SW 1271 (cell line): Measurements from ENCODE around the gene BMP8A.
"Not testable (repeated sequence)": the region's sequence is repeated elsewhere in the genome, so short reads cannot be mapped to it uniquely, and the experiment has no call there.

Experiments
- DNase-seq, 2 experiments: peaks; one replicate each; lab custom pipeline; 2025; lab: John Stamatoyannopoulos, UW

The BMP8A gene

GRCh38 chr1:39527190-39527579 lies 35.7 kb downstream of the BMP8A start:
- not testable (repeated sequence) for DNase-seq

GRCh38 chr1:39528082-39528481 lies 36.6 kb downstream of the BMP8A start:
- no peak for DNase-seq

- no peak for DNase-seq
Measured at GRCh38 chr1:39529901-39530535, 38.6 kb downstream of the BMP8A start.

GRCh38 chr1:39531526-39531925 lies 40.1 kb downstream of the BMP8A start:
- no peak for DNase-seq

GRCh38 chr1:39533442-39533841 lies 42.0 kb downstream of the BMP8A start:
- no peak for DNase-seq

- no peak for DNase-seq
Measured at GRCh38 chr1:39538531-39539251, 47.3 kb downstream of the BMP8A start.

- DNase-seq, result peak; percentile 17 to 72
Measured at GRCh38 chr1:39539252-39539790, 47.9 kb downstream of the BMP8A start.

- DNase-seq, result no peak
Measured at GRCh38 chr1:39540504-39541031, 49.1 kb downstream of the BMP8A start.

- DNase-seq, result no peak
Measured at GRCh38 chr1:39542924-39543323, 51.5 kb downstream of the BMP8A start.

GRCh38 chr1:39544327-39544726 lies 52.9 kb downstream of the BMP8A start:
- no peak for DNase-seq

GRCh38 chr1:39545531-39545930 lies 54.1 kb downstream of the BMP8A start:
- no peak for DNase-seq

GRCh38 chr1:39554277-39554676 lies 62.8 kb downstream of the BMP8A start:
- DNase-seq, result no peak

GRCh38 chr1:39561279-39561678 lies 69.8 kb downstream of the BMP8A start:
- no peak for DNase-seq

- no peak for DNase-seq
Measured at GRCh38 chr1:39562886-39563285, 71.5 kb downstream of the BMP8A start.

- no peak for DNase-seq
Measured at GRCh38 chr1:39563669-39564068, 72.2 kb downstream of the BMP8A start.

GRCh38 chr1:39564340-39564739 lies 72.9 kb downstream of the BMP8A start:
- no peak for DNase-seq

GRCh38 chr1:39564941-39565340 lies 73.5 kb downstream of the BMP8A start:
- no peak for DNase-seq

- no peak for DNase-seq
Measured at GRCh38 chr1:39566441-39567137, 75.2 kb downstream of the BMP8A start.

- no peak for DNase-seq
Measured at GRCh38 chr1:39567302-39567701, 75.9 kb downstream of the BMP8A start.

- DNase-seq, result no peak
Measured at GRCh38 chr1:39568208-39568607, 76.8 kb downstream of the BMP8A start.

GRCh38 chr1:39569034-39569433 lies 77.6 kb downstream of the BMP8A start:
- no peak for DNase-seq

GRCh38 chr1:39570477-39571177 lies 79.2 kb downstream of the BMP8A start:
- DNase-seq, result no peak
